GM19023 (cell line): ENCODE measurements around the gene CHRND.
"Not testable (repeated sequence)": the region's sequence is repeated elsewhere in the genome, so short reads cannot be mapped to it uniquely, and the experiment has no call there.

ENCODE experiments used
- ATAC-seq: cut with Tn5 transposase; IDR thresholded peaks from one replicate; pipeline ENCODE4 v1.9.1; 2021; ENCODE audit warnings: mild to moderate bottlenecking, moderate library complexity; ENCODE audit not compliant: unreplicated experiment

The CHRND gene

GRCh38 chr2:232570481-232570880 lies 44.5 kb downstream of the CHRND start:
- ATAC-seq = not testable (repeated sequence)

DNA sequence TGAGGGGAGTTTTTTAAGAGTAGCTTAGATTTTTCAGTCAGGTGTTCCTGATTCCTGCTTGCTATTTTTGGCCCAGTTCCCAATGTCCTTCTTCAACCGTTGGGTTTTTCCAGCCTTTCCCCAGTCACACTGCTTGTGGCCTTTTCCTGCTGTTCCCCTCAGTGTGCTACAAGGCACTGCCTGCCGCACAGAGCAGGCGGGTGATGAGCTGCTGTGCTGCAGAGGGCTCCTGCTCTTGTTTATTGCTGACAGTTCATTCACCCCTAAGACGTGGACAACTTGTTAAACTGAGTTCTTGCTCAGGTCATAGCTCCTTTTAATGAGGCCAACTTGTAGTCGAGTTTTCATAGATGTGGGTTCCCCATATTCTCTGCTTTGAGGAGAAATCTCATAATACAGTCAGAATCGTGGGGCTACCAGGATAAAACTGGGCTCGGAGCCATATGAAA lies 45.1 kb downstream of the CHRND start:
- ATAC-seq = no peak

DNA sequence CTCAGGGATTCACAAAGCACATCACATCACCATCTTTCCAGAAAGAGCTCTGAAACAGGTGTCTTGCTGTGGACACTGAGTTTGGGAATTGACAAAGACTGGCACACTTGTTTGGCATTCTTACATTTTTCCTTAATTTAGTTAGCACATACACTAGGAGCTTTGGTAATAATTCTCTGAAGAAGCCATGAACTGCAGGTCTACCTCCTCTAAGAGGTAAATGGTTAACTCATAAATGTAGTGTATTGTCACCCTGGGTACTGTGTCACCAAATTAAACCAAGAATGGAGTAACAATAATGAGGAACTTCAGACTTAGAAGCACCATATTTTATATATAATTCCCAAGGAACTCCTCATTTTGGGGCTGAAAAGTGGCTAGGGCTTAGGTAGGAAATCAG lies 47.1 kb downstream of the CHRND start:
- no peak for ATAC-seq

- ATAC-seq = no peak
Observed at GRCh38 chr2:232573771-232574435, 47.9 kb downstream of the CHRND start.

DNA sequence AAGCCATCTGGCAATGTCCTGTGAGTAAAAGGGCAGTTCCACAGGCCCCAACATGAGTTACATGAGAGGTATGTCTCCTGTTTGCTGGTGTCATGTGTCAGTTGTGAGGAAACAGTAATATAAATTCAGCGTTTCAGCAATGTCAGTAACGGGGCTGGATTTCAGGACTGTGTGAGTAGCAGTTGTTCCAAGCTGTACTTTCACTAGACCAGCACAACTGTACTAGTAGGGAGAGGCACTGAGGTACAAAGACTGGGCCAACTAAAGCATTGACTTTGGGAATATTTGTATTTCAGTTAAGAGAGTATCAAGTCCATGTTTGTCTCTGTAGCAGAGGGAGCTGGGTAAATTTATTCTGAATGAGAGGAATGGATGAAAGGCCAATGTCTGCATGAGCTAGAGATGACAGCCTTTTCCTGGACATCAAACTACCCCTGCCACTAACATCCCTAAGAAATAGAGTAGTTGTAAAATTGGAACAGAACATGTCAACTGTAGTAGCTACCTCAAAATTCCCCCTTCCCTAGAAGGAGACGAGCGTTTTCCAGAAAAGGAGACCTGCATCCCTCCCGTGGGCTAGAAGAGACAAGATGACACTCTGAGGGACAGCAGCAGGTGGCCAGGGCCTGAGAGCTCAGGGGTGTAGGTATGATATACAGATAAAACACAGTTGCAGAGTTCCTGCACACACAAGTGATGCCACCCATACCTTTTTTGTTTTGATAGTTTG lies 48.9 kb downstream of the CHRND start:
- ATAC-seq = no peak

- no peak for ATAC-seq
Observed at GRCh38 chr2:232575404-232575746, 49.4 kb downstream of the CHRND start.

GRCh38 chr2:232576995-232577394 lies 51.0 kb downstream of the CHRND start:
- ATAC-seq = no peak

DNA sequence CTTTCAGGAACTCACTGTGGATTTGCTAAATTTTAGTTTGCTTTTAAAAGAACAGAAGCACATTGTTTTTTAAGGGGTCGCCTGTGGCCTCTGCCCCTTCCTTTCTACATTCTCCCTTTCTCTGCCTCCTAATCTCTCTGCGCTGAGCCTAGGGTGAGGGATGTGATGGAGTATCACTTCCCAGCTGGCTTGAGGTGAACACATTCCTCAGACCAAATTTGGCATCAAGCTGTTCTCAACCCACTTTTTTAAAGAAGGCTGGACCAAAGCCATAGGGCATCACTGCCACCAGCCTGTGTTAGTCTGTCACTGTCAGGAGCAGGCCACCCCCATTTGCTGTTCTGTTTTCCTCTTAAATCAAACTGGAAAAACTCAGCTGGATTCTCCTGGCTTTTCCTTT lies 51.9 kb downstream of the CHRND start:
- no peak for ATAC-seq

DNA sequence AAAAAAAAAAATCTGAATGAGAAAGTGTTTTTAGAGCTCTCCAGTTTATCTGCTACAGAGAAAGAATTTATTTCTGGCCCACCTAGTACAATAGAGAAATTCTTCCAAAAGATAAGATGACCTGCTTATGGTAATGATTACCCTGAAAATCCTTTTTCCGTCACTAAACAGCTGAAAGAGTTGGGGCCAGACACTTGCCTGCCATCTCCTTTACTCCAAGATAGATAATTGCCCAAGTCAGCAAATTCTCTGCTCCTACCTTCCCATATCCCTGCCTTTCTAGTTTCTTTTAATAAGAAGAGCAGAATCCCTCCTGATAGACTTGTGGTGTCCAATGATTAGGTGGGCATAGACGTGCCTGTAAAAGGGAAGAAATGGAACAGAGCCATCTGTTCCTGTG lies 52.7 kb downstream of the CHRND start:
- no peak for ATAC-seq

DNA sequence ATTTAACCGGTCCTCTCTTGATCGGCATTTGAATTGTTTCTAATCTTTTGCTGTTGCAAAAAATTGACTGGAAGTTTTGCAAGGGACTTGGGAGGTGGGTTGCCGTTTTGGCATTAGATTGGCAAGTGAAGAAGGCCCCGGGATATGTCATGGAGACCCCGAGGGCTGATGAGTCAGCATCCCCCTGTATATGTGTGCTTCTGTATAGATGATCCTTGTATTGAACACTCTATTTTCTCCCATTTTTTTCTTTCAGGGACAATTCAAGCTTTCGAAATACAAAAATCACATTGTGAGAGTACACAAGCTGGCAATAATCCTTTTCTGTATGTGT lies 54.7 kb downstream of the CHRND start:
- ATAC-seq = no peak

DNA sequence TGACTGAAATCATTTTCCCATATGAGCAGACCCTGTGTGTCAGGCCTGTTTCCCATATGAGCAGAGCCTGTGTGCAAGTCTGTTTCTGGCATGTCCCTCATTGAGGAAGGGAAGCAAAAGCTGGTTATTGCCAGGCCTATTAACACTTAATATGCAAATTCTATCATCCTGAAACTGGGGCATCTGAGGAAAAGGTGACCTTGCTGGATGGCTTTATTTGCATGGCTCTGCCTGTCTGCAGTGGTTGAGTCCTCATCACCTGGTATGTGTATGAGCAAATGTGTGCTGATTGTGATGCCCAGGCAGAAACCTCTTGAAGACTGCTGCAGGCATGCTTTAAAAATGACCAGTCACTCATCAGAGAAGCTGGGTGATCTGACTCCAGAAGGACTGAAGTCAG lies 55.8 kb downstream of the CHRND start:
- ATAC-seq = no peak

DNA sequence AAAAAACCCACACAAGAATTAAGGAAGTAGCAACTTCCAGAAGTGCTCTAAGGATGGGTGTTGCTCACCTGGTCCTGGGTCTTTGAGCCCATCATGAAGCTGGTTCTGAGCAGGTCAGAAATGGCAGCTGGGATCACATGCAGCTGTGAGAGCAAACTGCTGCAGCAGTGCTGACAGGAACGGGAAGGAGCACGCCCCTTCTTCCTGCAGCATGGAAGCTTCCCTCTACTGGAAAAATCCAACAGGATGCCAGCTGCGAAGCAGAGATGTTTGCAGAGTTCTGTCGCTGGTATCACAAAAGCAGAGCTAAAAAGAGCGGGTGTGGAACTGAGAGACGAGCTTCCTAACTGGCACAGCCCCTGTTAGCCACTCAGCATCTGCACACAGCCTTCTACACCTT lies 58.3 kb downstream of the CHRND start:
- no peak for ATAC-seq
